Stimulated activated naive CD4-positive, alpha-beta T cell (primary cell): ENCODE measurements around the gene CDC42BPG.
A peak's percentile ranks its signal among the peaks of the same experiment; 100 is the strongest.

ENCODE experiments used
- DNase-seq, 6 experiments: peaks; one replicate each; lab custom pipeline; 2025; lab: John Stamatoyannopoulos, UW

CDC42BPG gene

GRCh38 chr11:64878494-64879243 lies 34.2 kb upstream of the CDC42BPG start, which contains the start of gene EHD1:
TSS of gene EHD1 (minus strand) at chr11:64878621. CDS start at chr11:64878464, 157 bp downstream.
- DNase-seq: peak; percentile 98 to 100 (median 99)

DNA sequence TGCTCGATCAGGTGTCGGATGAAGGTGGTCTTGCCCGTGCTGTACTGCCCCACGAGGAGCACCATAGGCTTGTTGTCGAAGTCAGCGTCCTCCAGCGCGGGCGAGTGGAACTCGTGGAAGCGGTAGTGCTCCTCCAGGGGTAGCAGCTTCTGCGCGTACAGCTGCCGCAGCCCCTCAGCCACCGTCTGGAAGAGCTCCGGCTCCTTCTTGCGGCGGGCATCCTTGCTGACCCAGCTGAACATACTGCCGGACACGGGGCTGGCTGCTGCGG lies 33.7 kb upstream of the CDC42BPG start:
- peak in 1 of 6 experiments; percentile 74 for DNase-seq

- peak in 4 of 6 experiments; percentile 20 to 52 (median 52) for DNase-seq
Measured at GRCh38 chr11:64877390-64878222, 33.2 kb upstream of the CDC42BPG start.

GRCh38 chr11:64876835-64877341 lies 32.4 kb upstream of the CDC42BPG start:
- no peak for DNase-seq

- DNase-seq: peak in 1 of 6 experiments; percentile 42
Measured at GRCh38 chr11:64876229-64876750, 31.8 kb upstream of the CDC42BPG start.

GRCh38 chr11:64875369-64876228 lies 31.1 kb upstream of the CDC42BPG start:
- peak in 2 of 6 experiments; percentile 18 to 42 for DNase-seq

GRCh38 chr11:64874308-64875240 lies 30.1 kb upstream of the CDC42BPG start:
- DNase-seq: no peak

DNA sequence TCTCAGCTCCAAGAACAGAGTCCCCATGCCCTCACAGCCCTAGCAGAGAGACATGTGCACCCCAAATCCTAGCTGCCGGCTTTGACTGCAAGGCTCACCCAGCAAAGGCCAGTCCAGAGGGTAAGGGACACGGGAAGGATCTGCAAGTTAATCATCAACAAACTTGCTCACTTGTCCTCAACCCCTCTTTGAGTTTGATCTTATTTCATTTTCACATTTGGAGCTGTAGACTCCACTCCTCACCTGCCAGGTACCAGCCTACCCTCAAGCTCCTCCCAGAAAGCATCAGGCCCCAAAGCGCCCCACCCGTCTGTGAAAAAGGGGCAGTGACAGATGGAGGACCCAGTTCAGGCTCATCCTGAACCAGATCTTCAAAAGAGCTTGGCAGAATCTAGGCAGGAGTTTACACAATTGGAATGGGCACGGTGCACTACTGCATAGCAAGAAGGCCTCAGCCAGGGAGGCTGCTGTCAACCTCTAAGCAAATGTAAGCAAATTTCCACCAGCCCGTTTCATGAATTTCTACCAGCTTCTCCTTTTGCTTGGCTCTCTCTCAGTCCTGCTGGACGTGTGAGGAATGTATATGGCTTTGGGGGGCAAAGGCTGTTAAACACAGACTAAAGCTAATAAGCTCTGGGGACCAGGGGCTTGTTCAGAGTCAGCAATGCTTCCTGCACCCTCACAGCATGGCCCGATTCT lies 28.5 kb upstream of the CDC42BPG start:
- DNase-seq: no peak

GRCh38 chr11:64871492-64871891 lies 27.0 kb upstream of the CDC42BPG start:
- no peak for DNase-seq

- no peak for DNase-seq
Measured at GRCh38 chr11:64870893-64871466, 26.5 kb upstream of the CDC42BPG start.

- DNase-seq: no peak
Measured at GRCh38 chr11:64870176-64870892, 25.9 kb upstream of the CDC42BPG start.

GRCh38 chr11:64869571-64870175 lies 25.2 kb upstream of the CDC42BPG start:
- peak in 2 of 6 experiments; percentile 26 to 47 for DNase-seq

DNA sequence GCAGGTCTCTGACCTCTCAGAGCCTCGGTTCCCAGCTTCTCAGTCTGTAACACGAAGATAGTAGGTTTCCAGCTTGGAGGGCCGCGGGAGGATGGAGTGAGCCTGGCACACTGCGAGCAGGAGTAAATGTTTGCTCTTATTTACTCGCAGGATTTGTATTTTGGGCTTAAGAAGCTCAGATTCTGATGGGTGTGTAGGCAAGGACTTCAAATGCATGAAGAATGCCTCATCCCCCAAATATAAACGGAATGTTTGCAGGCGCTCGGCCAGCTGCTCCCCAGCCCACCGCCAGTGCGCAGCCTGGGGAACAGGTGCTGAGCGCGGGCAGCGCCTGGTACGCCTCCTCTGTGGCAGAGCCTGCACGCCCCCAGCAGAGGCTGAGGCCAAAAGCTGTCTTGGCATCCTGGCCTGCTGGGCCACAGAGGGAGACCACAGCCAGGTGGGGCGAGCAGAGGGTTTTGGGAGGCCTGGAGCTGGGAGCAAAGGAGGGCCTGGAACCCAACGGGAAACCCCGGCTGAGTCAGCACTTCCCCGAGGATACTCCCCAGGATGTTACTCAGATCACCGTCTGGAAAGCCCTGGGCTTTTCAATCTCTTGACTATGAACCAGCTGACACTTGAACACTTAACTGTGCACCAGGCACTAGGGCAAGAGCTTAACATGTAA lies 24.6 kb upstream of the CDC42BPG start:
- DNase-seq: peak in 3 of 6 experiments; percentile 16 to 48 (median 36)

- DNase-seq: no peak
Measured at GRCh38 chr11:64867748-64868462, 23.5 kb upstream of the CDC42BPG start.

GRCh38 chr11:64866173-64866491 lies 21.7 kb upstream of the CDC42BPG start:
- no peak for DNase-seq

- no peak for DNase-seq
Measured at GRCh38 chr11:64865286-64866172, 21.1 kb upstream of the CDC42BPG start.
